Activated CD4-positive, alpha-beta T cell treated with anti-CD3 and anti-CD28 coated beads, Interleukin-2, amount 50 U/mL, for 4 hours (primary cell): ENCODE results near the gene DIPK1B.

Source experiments
- DNase-seq, 2 experiments: peaks; one replicate each; pipeline ENCODE4 v3.0.0-alpha.2; 2020

Gene DIPK1B

GRCh38 chr9:136711751-136712689, at the start of gene DIPK1B:
DIPK1B (plus strand) TSS chr9:136712572; CDS start chr9:136712666, 94 bp downstream.
- DNase-seq: no peak

GRCh38 chr9:136662656-136663581, 49.5 kb upstream of the DIPK1B start, which contains the start of gene EGFL7:
EGFL7 (plus strand) TSS chr9:136662916; CDS start chr9:136668283, 5,367 bp downstream.
- DNase-seq: no peak

GRCh38 chr9:136664000-136664915, 48.1 kb upstream of the DIPK1B start:
- no peak for DNase-seq

- no peak for DNase-seq
Observed at GRCh38 chr9:136665111-136665703, 47.2 kb upstream of the DIPK1B start.

GRCh38 chr9:136665704-136666371, 46.5 kb upstream of the DIPK1B start:
- DNase-seq: no peak

GRCh38 chr9:136666372-136667213, 45.8 kb upstream of the DIPK1B start:
- no peak for DNase-seq

- no peak for DNase-seq
Observed at GRCh38 chr9:136667214-136667939, 45.0 kb upstream of the DIPK1B start.

GRCh38 chr9:136667940-136668760, 44.2 kb upstream of the DIPK1B start:
- DNase-seq: no peak

- no peak for DNase-seq
Observed at GRCh38 chr9:136668983-136669790, 43.2 kb upstream of the DIPK1B start.

- no peak for DNase-seq
Observed at GRCh38 chr9:136669791-136670464, 42.4 kb upstream of the DIPK1B start.

- DNase-seq: no peak
Observed at GRCh38 chr9:136670576-136671253, 41.7 kb upstream of the DIPK1B start.

GRCh38 chr9:136671254-136671614, 41.1 kb upstream of the DIPK1B start:
- DNase-seq: no peak

- DNase-seq: peak; percentile 26 to 37
Observed at GRCh38 chr9:136671646-136672430, 40.5 kb upstream of the DIPK1B start.

- no peak for DNase-seq
Observed at GRCh38 chr9:136672431-136673087, 39.8 kb upstream of the DIPK1B start.
